Measurements from ENCODE around the gene LGALS12.

LGALS12 gene

GRCh38 chr11:63494975-63495374, 10.9 kb upstream of the LGALS12 start:
- DNase-seq, result no peak
- Histone ChIP-seq H3K27me3 (ENCODE audit: insufficient read depth, low read depth, severe bottlenecking) (peaks cover 47% of the 10 kb centered on the region), H3K27ac (no peak overlapping the region), H3K4me3 (ENCODE audit: low read depth, low read length) (no peak overlapping the region), H3K9me3 (ENCODE audit: severe bottlenecking) (peaks cover 16% of the 10 kb centered on the region), H3K36me3 (no peaks in the 10 kb centered on the region)
- no peak for TF ChIP-seq CTCF (IDR thresholded peaks at IDR 0.05; ENCODE audit: low read depth, low read length)

- Histone ChIP-seq H3K4me3 (ENCODE audit: low read depth, low read length) (no peak overlapping the region), H3K27ac (no peak overlapping the region), H3K27me3 (ENCODE audit: insufficient read depth, low read depth, severe bottlenecking) (peaks cover 25% of the 10 kb centered on the region), H3K36me3 (no peaks in the 10 kb centered on the region), H3K9me3 (ENCODE audit: severe bottlenecking) (peaks cover 16% of the 10 kb centered on the region)
- TF ChIP-seq CTCF (IDR thresholded peaks at IDR 0.05; ENCODE audit: low read depth, low read length), result no peak
- DNase-seq, result no peak
Measured at GRCh38 chr11:63499874-63500273, 6.0 kb upstream of the LGALS12 start.

- no peak overlapping the region for H3K27ac ChIP-seq
- H3K36me3 ChIP-seq, result no peaks in the 10 kb centered on the region
- no peak overlapping the region for H3K4me3 ChIP-seq (ENCODE audit: low read depth, low read length)
- TF ChIP-seq CTCF (IDR thresholded peaks at IDR 0.05; ENCODE audit: low read depth, low read length), result no peak
- peaks cover 20% of the 10 kb centered on the region for H3K27me3 ChIP-seq (ENCODE audit: insufficient read depth, low read depth, severe bottlenecking)
- DNase-seq, result no peak
- H3K9me3 ChIP-seq (ENCODE audit: severe bottlenecking), result peaks cover 16% of the 10 kb centered on the region
Measured at GRCh38 chr11:63501236-63501635, 4.6 kb upstream of the LGALS12 start.

- Histone ChIP-seq H3K27me3 (ENCODE audit: insufficient read depth, low read depth, severe bottlenecking) (peaks cover 19% of the 10 kb centered on the region), H3K27ac (no peak overlapping the region), H3K9me3 (ENCODE audit: severe bottlenecking) (peaks cover 16% of the 10 kb centered on the region), H3K4me3 (ENCODE audit: low read depth, low read length) (no peak overlapping the region), H3K36me3 (no peaks in the 10 kb centered on the region)
- no peak for DNase-seq
- no peak for TF ChIP-seq CTCF (IDR thresholded peaks at IDR 0.05; ENCODE audit: low read depth, low read length)
Measured at GRCh38 chr11:63502252-63502820, 3.5 kb upstream of the LGALS12 start.

GRCh38 chr11:63503492-63503891, 2.4 kb upstream of the LGALS12 start:
- peaks cover 23% of the 10 kb centered on the region for H3K27me3 ChIP-seq (ENCODE audit: insufficient read depth, low read depth, severe bottlenecking)
- peaks cover 16% of the 10 kb centered on the region for H3K9me3 ChIP-seq (ENCODE audit: severe bottlenecking)
- H3K36me3 ChIP-seq, result no peaks in the 10 kb centered on the region
- DNase-seq, result no peak
- TF ChIP-seq CTCF (IDR thresholded peaks at IDR 0.05; ENCODE audit: low read depth, low read length), result no peak
- H3K4me3 ChIP-seq (ENCODE audit: low read depth, low read length), result no peak overlapping the region
- H3K27ac ChIP-seq, result no peak overlapping the region

GRCh38 chr11:63504054-63504453, 1.8 kb upstream of the LGALS12 start:
- H3K4me3 ChIP-seq (ENCODE audit: low read depth, low read length), result no peak overlapping the region
- H3K9me3 ChIP-seq (ENCODE audit: severe bottlenecking), result peaks cover 14% of the 10 kb centered on the region
- no peak for DNase-seq
- no peaks in the 10 kb centered on the region for H3K36me3 ChIP-seq
- H3K27ac ChIP-seq, result no peak overlapping the region
- TF ChIP-seq CTCF (IDR thresholded peaks at IDR 0.05; ENCODE audit: low read depth, low read length), result no peak
- H3K27me3 ChIP-seq (ENCODE audit: insufficient read depth, low read depth, severe bottlenecking), result peaks cover 24% of the 10 kb centered on the region
